Measurements from ENCODE around the gene MCHR2.
"Not testable (repeated sequence)": the region's sequence is repeated elsewhere in the genome, so short reads cannot be mapped to it uniquely, and the experiment has no call there.

The MCHR2 gene

DNA sequence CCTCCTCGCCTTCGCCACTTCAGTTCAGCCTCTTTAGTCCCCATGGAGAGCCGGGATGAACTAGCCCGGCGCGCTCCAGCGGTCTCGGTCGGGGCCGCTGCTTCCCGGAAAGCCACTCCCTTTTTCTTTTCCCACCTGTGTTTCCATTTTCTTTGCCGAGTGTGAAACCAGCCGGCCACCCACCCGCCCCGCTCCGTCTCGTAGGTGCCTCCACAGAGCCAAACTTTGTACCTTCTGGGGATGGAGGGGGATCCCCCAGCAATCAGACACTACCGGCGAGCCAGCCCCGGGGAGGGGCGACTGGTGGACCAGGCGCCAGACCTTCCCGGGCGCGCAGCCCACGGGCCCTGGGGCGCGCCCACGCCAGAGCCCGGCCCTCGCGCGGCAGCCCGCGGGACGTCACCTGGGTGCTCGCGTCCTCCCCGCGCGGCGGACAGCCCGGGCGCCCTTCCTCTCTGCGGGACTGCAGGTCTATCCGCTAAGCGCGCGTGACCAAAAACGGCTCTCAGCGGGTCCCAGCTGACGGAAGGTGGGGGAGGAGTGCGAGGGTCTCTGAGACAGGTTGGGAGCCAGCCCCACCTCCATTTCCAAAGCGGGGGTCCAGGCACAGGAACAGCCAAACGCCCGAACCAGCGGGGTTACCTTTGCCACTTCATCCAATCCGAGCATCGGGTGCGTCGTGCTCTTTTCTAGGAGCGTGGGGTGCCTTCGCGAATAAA lies at the start of gene MCHR2:
Gene MCHR2, minus strand, starts transcription at position 691 of the 719 bp plus-strand sequence. CDS start 38,076 bp downstream, outside the sequence.
- no peak for DNase-seq (ENCODE audit: low spot score)

GRCh38 chr6:100038546-100038945 lies 44.5 kb upstream of the MCHR2 start:
- DNase-seq (ENCODE audit: low spot score): not testable (repeated sequence)

DNA sequence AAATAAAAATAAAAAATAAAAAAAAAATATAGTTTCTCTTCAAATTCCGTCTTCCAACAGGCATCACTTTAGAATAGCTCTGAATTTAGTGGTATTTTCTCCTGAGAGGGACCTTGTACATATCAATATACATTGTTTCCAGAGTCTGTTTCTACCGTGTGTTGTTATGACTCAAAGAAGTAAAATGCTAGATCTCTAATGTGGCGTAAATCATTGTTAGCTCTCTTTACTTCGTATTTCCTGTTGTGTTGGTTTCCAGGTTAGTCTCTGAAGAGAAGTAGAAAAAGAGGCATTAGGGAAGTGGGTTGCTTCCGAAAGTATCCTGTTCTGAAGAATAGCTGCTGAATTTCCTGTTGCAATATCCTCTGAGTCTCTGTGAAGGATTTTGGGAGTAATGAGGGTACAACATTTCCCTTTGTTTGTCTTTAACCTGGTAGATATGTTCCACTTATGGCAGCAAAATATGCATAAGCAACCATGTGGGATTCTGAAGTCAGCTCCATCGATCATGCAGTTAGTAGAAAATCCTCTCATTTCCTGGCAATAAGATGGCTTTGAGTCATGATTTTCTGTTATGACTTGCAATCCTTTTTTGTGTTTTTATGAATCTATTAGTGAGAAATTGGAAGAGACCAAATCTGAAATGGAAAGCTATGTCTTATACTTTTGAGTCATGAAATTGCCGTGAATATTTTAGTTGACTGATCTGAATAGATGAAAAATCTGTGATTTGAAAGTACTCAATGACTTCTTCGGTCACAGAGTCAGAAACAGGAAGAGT lies 42.0 kb upstream of the MCHR2 start:
- no peak for DNase-seq (ENCODE audit: low spot score)

DNA sequence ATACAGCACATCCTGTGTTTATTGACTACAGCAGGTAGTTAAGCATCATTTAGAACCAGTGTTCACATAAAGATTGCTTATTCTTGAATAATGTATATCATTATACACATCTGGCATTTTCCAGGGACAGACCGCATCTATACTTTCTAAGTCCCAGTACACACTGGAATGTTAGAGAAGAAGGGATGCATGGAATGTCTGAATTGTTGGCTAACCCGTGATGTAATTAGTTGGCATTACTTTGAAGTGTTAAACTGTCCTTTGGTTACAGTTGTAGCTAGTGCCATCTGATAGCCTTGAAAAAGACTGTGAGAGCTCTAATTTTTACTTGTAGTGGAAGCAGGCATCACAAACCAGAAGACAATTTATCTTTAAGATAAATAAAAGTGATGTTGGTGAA lies 29.8 kb upstream of the MCHR2 start:
- no peak for DNase-seq (ENCODE audit: low spot score)

DNA sequence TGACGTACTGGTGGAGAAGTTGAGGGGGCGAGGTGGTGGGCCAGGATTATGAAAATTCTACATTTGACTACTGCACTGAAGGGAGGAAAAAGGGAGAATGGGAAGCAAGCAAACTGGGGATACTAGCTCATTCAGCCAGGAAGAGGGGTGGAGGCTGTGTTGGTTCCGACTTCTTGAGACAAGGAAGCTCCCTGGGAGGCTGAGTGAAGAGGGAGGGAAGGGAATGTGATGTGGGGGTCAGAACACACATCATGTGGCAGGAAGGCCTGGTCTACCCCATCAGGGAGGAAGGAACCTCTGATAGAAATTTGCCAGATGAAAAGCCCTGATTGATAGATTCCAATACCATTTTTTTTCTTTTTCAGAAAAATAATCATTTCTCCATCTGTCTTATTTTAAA lies 28.8 kb upstream of the MCHR2 start:
- no peak for DNase-seq (ENCODE audit: low spot score)

DNA sequence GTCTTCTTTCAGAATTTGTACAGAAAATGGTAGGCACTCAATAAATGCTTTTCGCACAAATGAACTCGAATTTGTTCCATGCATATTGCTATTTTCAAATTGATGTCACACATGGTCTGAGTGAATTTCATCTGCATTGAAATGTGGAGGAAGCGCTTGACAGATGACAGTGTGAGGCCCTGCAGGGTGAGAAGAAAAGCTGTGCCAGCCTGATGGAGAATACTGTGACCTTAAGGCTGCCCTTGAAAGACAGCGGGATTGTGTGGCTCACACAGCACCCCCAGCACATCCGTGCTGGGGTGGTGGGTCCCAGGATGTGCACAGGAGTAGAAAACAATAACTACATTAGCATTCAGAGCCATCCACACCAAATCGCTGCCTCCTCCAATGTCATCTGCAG lies 14.8 kb upstream of the MCHR2 start:
- no peak for DNase-seq (ENCODE audit: low spot score)

DNA sequence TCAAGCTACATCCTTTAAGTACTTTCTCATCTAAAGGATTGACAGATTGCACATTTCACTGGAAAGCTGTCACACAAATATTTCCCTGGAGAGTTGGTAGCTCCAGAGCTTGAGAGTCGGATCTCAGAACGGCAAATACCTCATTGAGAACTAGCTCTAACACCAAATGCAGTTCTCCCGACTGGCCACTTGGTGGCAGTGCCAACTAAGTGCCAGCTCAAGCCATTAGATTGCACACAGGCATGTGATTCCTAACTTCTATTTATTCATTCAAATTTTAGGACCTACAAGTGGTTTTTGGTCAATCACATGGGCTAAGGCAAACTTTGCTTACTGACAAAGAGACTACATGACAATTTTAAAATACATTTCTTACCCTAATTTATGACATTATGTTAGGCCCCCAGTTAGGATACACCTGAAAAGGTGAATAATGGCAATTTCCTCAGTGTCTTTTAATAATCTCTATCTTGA lies 7.9 kb upstream of the MCHR2 start:
- peak; percentile 48 for DNase-seq (ENCODE audit: low spot score)

DNA sequence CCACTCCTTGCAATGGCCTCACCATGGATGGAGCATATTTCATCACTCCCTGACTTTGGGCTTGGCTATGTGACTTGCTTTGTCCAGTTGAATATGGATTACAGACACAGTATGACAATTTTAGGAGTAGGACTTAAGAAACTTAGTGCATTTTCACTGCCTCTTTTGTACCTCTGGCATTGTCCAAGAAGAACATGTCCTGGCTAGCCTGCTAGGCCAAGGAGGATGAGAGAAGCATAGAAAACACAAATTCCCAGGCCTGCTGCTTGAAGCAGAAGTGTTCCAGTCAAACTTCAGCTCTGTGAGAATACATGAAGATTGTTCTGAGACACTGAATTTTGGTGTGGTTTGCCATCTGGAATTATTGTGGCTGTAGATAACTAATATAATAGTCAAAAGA lies 3.1 kb upstream of the MCHR2 start:
- no peak for DNase-seq (ENCODE audit: low spot score)

GRCh38 chr6:99995916-99996315 lies 1.9 kb upstream of the MCHR2 start:
- no peak for DNase-seq (ENCODE audit: low spot score)

GRCh38 chr6:99993146-99993532 lies 884 bp downstream of the MCHR2 start:
- no peak for DNase-seq (ENCODE audit: low spot score)

DNA sequence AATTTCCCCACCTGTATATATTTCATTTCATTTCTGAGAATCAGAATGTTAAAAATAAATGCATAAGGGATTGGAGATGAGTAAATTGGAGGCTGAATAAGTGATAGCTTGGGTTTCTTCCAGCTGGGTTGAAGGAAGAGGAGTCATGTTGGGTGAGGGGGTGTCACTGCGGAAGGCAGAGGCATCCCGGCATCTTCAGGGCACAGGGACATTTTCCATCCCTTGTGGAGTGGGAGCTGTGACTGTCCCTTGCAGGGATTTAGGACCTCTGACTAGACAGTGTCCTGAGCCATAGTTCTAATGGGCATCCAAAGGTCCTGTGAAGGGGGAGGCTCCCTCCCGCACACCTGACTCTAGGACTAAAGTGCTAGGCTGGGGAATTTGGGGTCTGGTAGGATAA lies 2.1 kb downstream of the MCHR2 start:
- no peak for DNase-seq (ENCODE audit: low spot score)

- no peak for DNase-seq (ENCODE audit: low spot score)
Measured at GRCh38 chr6:99980741-99981140, 13.3 kb downstream of the MCHR2 start.

DNA sequence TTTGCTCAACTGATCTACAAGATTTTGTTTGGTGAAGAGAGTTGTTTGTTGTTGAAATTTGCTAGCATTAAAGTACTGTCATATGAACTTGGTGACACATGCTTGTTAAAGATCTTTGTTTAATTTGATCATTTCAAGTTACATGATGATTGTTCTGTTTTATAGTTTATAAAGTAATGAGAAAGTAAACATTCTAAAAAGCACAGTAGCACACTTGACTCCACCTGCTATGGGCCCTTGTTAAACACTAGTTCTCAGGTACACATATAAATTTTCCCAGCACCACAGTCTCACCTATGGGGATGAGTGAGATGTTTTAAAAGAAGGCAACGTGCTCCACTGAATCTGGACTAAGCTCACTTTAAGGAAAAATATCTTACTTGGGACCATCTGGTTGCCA lies 14.1 kb downstream of the MCHR2 start:
- DNase-seq (ENCODE audit: low spot score): no peak

- no peak for DNase-seq (ENCODE audit: low spot score)
Measured at GRCh38 chr6:99967052-99967451, 27.0 kb downstream of the MCHR2 start.

DNA sequence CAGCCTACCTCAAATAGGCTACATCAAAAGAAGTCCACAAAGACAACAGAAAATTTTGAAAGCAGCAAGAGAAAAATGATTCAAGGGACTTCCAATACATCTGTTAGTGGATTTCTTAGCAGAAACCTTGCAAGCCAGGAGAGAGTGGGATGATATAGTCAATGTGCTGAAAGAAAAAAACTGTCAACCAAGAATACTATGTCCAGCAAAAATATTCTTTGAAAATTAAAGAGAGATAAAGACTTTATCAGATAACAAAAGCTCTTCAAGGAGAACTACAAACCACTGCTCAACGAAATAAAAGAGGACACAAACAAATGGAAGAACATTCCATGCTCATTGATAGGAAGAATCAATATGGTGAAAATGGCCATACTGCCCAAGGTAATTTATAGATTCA lies 34.0 kb downstream of the MCHR2 start:
- no peak for DNase-seq (ENCODE audit: low spot score)

DNA sequence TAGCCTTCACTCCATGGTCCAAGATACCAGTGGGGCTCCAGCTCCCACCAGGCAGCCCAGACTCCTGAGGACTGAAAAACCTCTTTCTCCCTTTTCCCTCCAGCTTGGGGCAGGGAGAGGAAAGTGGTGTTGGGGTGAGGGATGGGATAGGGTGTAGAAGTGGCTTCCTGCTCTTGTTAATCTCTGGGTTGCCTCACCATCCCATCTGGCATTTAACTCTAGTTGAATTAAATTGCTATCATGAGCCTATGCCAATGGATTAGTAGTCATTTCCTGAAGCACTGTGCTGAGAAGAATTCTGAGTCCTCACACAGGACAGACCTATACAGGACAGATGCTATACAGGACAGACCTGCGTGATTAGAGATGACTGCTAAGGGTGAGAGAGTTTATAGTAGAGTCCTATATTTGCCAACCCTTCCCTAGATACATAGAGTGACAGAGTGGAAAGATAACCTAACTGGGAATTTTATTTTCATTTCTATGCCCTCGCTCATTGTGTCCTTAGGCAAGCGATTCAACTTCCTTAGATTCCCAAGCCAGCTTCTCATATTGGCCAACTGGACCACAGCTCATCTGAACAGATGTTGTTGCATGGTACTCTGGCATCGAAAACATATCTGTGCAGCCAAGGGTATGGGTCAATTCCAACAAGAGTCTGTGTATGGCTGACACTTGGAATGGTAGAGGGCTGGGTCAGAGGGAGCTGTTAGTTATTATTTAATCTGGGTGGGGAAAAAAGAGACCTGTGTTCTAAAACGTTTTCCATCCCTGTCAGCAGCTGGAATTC lies 42.8 kb downstream of the MCHR2 start:
- no peak for DNase-seq (ENCODE audit: low spot score)

DNA sequence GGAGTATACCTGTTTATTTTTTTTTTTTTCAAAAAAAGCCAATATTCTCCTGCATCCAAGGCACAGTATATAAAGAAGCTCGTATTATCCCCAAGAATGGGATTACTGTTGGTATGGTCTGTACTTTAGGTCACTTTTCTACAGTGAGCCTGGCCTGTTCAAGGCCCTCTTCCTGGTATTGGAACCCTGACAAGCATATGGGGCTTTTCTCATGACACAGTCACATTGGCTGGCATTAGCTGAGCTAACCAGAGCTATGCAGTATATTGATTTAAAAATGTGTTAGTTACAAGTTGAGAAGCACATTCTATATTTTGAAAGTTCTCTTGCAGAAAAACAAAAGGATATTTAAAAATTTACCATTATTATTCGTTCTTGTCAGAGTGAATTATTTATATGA lies 48.0 kb downstream of the MCHR2 start:
- no peak for DNase-seq (ENCODE audit: low spot score)

DNA sequence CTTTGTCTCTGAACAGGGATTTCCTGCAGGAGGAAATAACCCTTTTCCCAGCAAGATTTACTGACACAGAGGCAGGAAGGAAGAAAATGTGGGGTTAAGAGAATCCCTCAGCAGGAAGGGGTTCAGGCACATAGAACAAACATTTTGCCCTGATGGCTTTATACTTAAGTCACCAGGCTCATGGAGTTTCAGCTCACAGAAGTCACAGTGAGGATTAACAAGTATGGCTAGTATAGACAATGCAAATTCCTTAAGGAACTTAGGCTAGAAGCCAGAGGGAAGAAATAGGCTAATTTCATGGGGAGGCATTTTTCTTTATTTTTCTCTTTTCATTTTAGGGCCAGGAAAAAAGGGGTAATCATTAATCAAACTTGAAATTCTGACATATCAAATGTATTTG lies 50.2 kb downstream of the MCHR2 start:
- DNase-seq (ENCODE audit: low spot score): no peak

- DNase-seq (ENCODE audit: low spot score): no peak
Measured at GRCh38 chr6:99940582-99940981, 53.4 kb downstream of the MCHR2 start.

GRCh38 chr6:99933129-99933528 lies 60.9 kb downstream of the MCHR2 start:
- no peak for DNase-seq (ENCODE audit: low spot score)

DNA sequence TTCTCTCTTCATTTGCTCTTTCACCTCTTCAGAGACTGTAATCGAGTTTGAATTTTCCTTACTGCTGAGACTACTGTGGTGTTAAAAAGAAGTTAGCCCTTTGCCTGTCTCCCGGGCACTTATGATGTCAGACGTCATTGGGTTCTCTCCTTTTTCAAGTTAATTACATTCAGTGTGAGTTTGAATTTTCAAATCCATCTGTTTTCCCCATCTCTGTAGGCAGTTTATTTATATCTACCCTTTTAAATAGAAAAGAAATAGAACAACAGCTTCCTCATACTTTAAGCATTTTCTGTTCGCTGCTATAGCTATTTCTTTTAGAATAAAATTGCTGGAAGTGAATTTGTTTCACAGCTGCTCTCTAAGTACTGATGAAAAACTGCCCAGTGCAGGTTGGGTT lies 81.4 kb downstream of the MCHR2 start:
- no peak for DNase-seq (ENCODE audit: low spot score)

GRCh38 chr6:99905209-99906106 lies 88.6 kb downstream of the MCHR2 start:
- DNase-seq (ENCODE audit: low spot score): peak; percentile 21

All from hematopoietic multipotent progenitor cell treated with erythropoietin and hydrocortisone succinate and interleukin-3 and kit ligand, for 15 days (in vitro differentiated cells).